Lower lobe of right lung (tissue), 2 donors: Measurements from ENCODE around the gene C12orf56. TPM values are rescaled to one million over a fixed set of nuclear protein-coding genes. Genes with fewer than 3 reads are reported as not detected.
"Not testable (repeated sequence)": the region's sequence is repeated elsewhere in the genome, so short reads cannot be mapped to it uniquely, and the experiment has no call there.

Experiments used
- ATAC-seq, 2 donors: fragments of 200-7000 bp; cut with Tn5 transposase; one replicate each; pipeline ENCODE4 v1.9.1; 2020 to 2022; ENCODE audit warnings: mild to moderate bottlenecking in 2 of 2, moderate library complexity in 2 of 2
- DNase-seq: peaks from one replicate; pipeline ENCODE4 v3.0.0-alpha.2; 2020
- H3K27ac ChIP-seq: fragments of 200-600 bp; one replicate; pipeline ENCODE4 v1.8.0; 2022
- H3K27me3 ChIP-seq: fragments of 200-600 bp; one replicate; pipeline ENCODE4 v1.8.0; 2022; ENCODE audit warnings: low read depth
- H3K36me3 ChIP-seq: fragments of 200-600 bp; one replicate; pipeline ENCODE4 v1.8.0; 2022; ENCODE audit warnings: mild to moderate bottlenecking
- H3K4me1 ChIP-seq: fragments of 200-600 bp; one replicate; pipeline ENCODE4 v1.8.0; 2022
- H3K4me3 ChIP-seq: fragments of 200-600 bp; one replicate; pipeline ENCODE4 v1.8.0; 2022; ENCODE audit warnings: mild to moderate bottlenecking
- H3K9me3 ChIP-seq: fragments of 200-600 bp; one replicate; pipeline ENCODE4 v1.8.0; 2022
- CTCF ChIP-seq: fragments of 200-600 bp; IDR thresholded peaks from one replicate; pipeline ENCODE4 v1.8.0; 2022; ENCODE audit warnings: antibody characterized with exemption, mild to moderate bottlenecking
- intact Hi-C: fragments of 100-400 bp; cut with DNase I; formaldehyde crosslinking; loops from one replicate; pipeline ENCODE4 v1.11.0; 2022
- total RNA-seq: library from RNA; stranded (reverse); fragmentation: NEBNext Ultra II Directional; extraction: Animal tissue kit (Norgen Biotek cat#: 25700); gene quantifications from one replicate; pipeline ENCODE4 v1.2.1, GENCODE V29; 2021
- donor health status: DM: no; HTN: yes; CAD: no; lungs with severe emphysema.

The C12orf56 gene
- total RNA-seq, 1 donor from 2014 or later = not detected

DNA sequence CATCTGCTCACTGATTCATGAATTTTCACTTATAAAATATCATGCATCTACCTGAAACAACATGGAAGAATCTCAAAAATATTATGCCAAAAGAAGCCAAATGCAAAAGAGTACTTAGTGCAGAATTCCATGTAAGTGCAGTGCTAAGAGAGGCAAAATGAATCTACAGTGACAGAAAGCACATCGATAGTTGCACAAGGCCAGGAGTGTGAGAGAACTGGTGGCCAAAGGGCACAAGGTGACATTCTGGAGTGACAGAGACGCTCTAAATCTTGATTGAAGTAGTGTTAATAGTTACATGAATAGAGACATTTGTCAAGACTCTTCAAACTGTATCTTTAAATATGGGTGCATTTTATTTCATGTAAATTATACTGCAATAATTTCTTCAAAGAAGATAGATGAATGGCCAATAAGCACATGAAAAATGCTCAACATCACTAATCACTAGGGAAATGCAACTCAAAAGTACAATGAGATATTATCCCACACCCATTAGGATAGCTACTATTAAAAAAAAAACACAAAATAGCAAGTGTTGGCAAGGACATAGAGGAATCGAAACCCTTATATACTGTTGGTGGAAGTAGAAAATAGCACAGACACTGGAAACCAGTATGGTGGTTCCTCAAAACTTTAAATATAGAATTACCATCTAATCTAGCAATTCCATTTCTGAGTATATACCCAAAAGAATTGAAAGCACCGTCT is 96.7 kb downstream of the C12orf56 start:
- no peak for TF ChIP-seq CTCF
- Histone ChIP-seq H3K27ac (no peak overlapping the region), H3K4me3 (no peak overlapping the region), H3K4me1 (no peaks in the 10 kb centered on the region), H3K27me3 (no peaks in the 10 kb centered on the region), H3K36me3 (no peaks in the 10 kb centered on the region), H3K9me3 (no peaks in the 10 kb centered on the region)
- DNase-seq = no peak
- intact Hi-C loops = no loop called here
- ATAC-seq = peak in 1 of 2 donors; percentile 38

GRCh38 chr12:64293174-64293573 is 97.4 kb downstream of the C12orf56 start:
- DNase-seq, H3K36me3 ChIP-seq, H3K27ac ChIP-seq, intact Hi-C loops, ATAC-seq, H3K4me1 ChIP-seq, H3K4me3 ChIP-seq, H3K27me3 ChIP-seq, H3K9me3 ChIP-seq: not testable (repeated sequence)

DNA sequence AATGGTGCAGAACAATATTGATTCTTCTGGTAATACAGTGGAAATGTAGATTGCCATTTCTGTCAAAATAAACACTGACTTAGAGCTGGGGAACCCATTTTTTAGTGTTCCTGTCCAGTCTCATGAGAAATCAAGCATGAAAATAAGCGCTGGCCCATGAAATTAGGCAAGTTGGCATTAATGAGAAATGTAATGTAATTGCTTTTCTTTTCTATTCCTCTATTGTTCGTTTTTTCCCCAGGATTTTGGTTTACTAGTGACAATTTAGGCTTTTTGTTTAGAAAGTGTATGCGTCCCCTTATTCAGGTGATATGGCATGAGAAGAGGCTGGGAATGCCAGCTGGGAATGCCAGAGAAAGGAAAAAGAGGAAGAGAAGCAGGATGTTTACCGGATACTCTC is 104.0 kb downstream of the C12orf56 start:
- ATAC-seq (no peak), DNase-seq (no peak)
- H3K9me3 ChIP-seq = no peaks in the 10 kb centered on the region
- H3K27ac ChIP-seq = no peak overlapping the region
- no peak for TF ChIP-seq CTCF
- H3K36me3 ChIP-seq = no peaks in the 10 kb centered on the region
- H3K4me3 ChIP-seq = no peak overlapping the region
- no peaks in the 10 kb centered on the region for H3K4me1 ChIP-seq
- intact Hi-C loops = no loop called here
- no peaks in the 10 kb centered on the region for H3K27me3 ChIP-seq

DNA sequence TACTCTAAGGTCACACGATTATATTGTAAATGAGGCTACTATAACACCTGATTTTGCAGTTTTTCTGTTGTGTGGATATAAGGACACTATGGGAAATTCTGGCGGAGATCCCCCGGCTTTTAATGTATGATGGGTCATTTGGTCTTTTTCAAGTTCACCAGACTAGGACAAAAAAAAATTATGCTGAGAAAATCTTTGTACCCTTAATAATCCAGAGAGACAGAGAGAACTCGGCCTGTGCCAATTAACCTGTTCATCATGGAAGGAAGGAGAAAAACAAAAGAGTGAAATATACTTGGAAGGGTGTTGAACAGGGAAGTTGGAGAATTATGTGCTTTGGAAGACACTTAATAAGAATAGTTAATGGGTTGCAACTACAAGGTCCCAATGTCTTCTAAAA is 106.3 kb downstream of the C12orf56 start:
- DNase-seq = no peak
- Histone ChIP-seq H3K4me1 (no peaks in the 10 kb centered on the region), H3K4me3 (no peak overlapping the region), H3K9me3 (no peaks in the 10 kb centered on the region), H3K27me3 (no peaks in the 10 kb centered on the region), H3K36me3 (no peaks in the 10 kb centered on the region), H3K27ac (no peak overlapping the region)
- intact Hi-C loops = no loop called here
- no peak for TF ChIP-seq CTCF
- ATAC-seq = no peak

- DNase-seq (no peak), ATAC-seq (no peak)
- Histone ChIP-seq H3K4me1 (no peaks in the 10 kb centered on the region), H3K4me3 (no peak overlapping the region), H3K36me3 (no peaks in the 10 kb centered on the region), H3K9me3 (no peaks in the 10 kb centered on the region), H3K27ac (no peak overlapping the region), H3K27me3 (no peaks in the 10 kb centered on the region)
- TF ChIP-seq CTCF = no peak
- intact Hi-C loops = no loop called here
Observed at GRCh38 chr12:64278421-64278820, 112.1 kb downstream of the C12orf56 start.

DNA sequence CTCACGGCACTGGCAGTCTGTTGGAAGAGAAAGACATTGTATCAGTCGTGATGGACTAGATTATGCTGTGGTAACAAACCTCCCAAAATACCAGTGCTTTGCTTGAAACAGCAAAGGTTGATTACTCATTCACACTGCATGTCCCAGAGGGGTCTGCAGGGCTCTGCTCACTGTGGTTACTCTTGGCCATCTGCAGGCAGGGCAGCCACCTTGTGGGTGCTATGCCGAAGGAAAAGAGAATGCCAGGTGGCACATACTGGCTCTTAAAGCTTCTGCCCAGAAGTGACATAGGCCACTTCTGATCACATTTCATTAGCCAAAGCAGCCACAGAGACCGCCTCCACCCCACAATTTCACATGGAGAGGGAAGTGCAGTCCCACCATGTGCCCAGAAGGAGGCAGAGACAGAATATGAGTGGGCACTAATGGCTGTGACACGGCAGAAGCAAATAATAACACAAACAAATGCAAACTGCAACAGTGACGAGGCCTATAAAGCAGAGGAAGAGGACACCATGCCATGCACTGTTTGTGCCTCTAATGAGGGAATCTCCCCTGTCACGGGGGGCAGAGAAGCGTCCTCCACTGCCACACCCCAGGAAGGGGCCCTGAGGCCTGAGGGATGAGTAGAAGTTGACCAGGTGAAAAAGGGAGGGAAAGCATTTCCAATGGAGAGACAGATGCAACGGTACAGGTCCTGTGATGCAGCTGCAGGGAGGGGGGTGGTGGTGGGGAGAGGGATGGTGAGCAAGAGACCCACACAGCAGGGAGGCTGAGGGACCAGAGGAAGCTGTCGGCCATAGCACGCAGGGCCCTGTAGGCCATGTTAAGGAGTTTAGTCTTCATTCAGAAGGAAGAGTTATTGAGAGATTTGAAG is 116.8 kb downstream of the C12orf56 start:
- intact Hi-C loops = no loop called here
- Histone ChIP-seq H3K4me1 (no peaks in the 10 kb centered on the region), H3K4me3 (no peak overlapping the region), H3K9me3 (no peaks in the 10 kb centered on the region), H3K27ac (no peak overlapping the region), H3K36me3 (no peaks in the 10 kb centered on the region), H3K27me3 (no peaks in the 10 kb centered on the region)
- ATAC-seq = no peak
- no peak for DNase-seq
- peak; percentile 29 for TF ChIP-seq CTCF
